ENCODE results near the gene TOX2. TPM values are rescaled to one million over a fixed set of nuclear protein-coding genes. Genes with fewer than 3 reads are reported as not detected.

Gene TOX2
- total and polyA plus RNA-seq, 2 of the 8 experiments (the other 6 are each of a cell fraction or from before 2014, with no cell fraction given), result 1.8 to 3.4 TPM

GRCh38 chr20:44054118-44054517 is 139.5 kb downstream of the TOX2 start:
- Histone ChIP-seq H2BK12ac (ENCODE audit: low read depth, low read length) (no peak overlapping the region), H2BK20ac (ENCODE audit: low read length) (no peak overlapping the region), H3K79me2 (ENCODE audit: control insufficient read depth in 1 of 2, insufficient read depth in 2 of 2, low read length in 2 of 2) (no peaks in the 10 kb centered on the region), H3K9me3 (ENCODE audit: insufficient read depth in 2 of 2, low read depth in 1 of 2, low read length in 1 of 2) (peaks cover 0 to 5% of the 10 kb centered on the region in 2 experiments; a peak in 1 of 4 replicates), H4K91ac (replicated peaks; ENCODE audit: insufficient read length, low read length) (no peak overlapping the region), H3K56ac (replicated peaks; ENCODE audit: insufficient read length, low read depth, low read length) (no peak overlapping the region), H3K14ac (ENCODE audit: insufficient read length) (no peak overlapping the region), H4K8ac (ENCODE audit: extremely low read depth, insufficient read depth, low read length) (no peak overlapping the region), H3K23me2 (ENCODE audit: low read depth, low read length) (no peaks in the 10 kb centered on the region), H3K18ac (ENCODE audit: extremely low read depth, low read length) (no peak overlapping the region), H3K4me3 (ENCODE audit: extremely low read depth in 1 of 4, insufficient read depth in 2 of 4, low read depth in 3 of 4, low read length in 4 of 4) (no peak overlapping the region), H3K36me3 (ENCODE audit: control insufficient read depth in 2 of 4, insufficient read depth in 4 of 4, low read length in 3 of 4) (no peaks in the 10 kb centered on the region; a peak in 1 of 8 replicates), H3K23ac (ENCODE audit: insufficient read length) (no peak overlapping the region), H4K5ac (ENCODE audit: insufficient read length, low read depth, low read length) (no peak overlapping the region), H3K4me2 (ENCODE audit: insufficient read depth in 1 of 2, low read depth in 2 of 2, low read length in 2 of 2) (no peak overlapping the region), H3K4me1 (replicated peaks in 1 of 4; ENCODE audit: control insufficient read depth in 3 of 4, insufficient read depth in 4 of 4, low read length in 3 of 4) (no peaks in the 10 kb centered on the region), H2BK5ac (ENCODE audit: low read depth, low read length) (no peak overlapping the region), H2BK15ac (ENCODE audit: low read length) (no peak overlapping the region), H3K4ac (replicated peaks; ENCODE audit: insufficient read length, low read depth, low read length) (no peak overlapping the region), H2AK5ac (ENCODE audit: low read depth, low read length) (no peak overlapping the region), H2BK120ac (replicated peaks; ENCODE audit: low read depth, low read length) (no peak overlapping the region), H3K27ac (ENCODE audit: low read depth, low read length) (no peak overlapping the region), H4K20me1 (replicated peaks in 1 of 2; ENCODE audit: control insufficient read depth in 1 of 2, insufficient read depth in 2 of 2, low read length in 2 of 2) (no peaks in the 10 kb centered on the region), H3K27me3 (replicated peaks in 1 of 4; ENCODE audit: control insufficient read depth in 3 of 4, extremely low read depth in 1 of 4, insufficient read depth in 3 of 4, low read length in 3 of 4) (no peaks in the 10 kb centered on the region), H2AFZ (ENCODE audit: low read length) (no peak overlapping the region), H3K79me1 (ENCODE audit: low read depth, low read length) (no peaks in the 10 kb centered on the region), H3K9ac (replicated peaks in 1 of 4; ENCODE audit: extremely low read depth in 1 of 4, low read depth in 3 of 4, low read length in 3 of 4) (no peak overlapping the region)
- 84% methylated on average over 14 of the region's 16 CpGs; no CpG with 5 or more reads in 1 of the 2 experiments for WGBS, 2 experiments (ENCODE audit: extremely low coverage in 1 of 2, insufficient coverage in 1 of 2, insufficient read length in 1 of 2, insufficient replicate concordance in 2 of 2, low coverage in 1 of 2, low lambda C conversion rate in 2 of 2, missing lambda C conversion rate in 1 of 2)
- FAIRE-seq (no peak), DNase-seq (ENCODE audit: low read depth in 1 of 2, low spot score in 2 of 2) (peak in 1 of 2 experiments; percentile 29)
- ChIA-PET POLR2A (ENCODE audit: partially characterized antibody) (no interaction called here), CTCF (ENCODE audit: partially characterized antibody) (interaction anchor here (1.1 to 7.8 kb wide), 3 partner anchors 26 to 161 kb away, joined by 3 to 98 read pairs (median 4); no protein-coding TSS in a partner anchor)
- TF ChIP-seq JUN (IDR thresholded peaks at IDR 0.05; ENCODE audit: low read depth, low read length), result no peak
- no peak for TF ChIP-seq SP4 (IDR thresholded peaks at IDR 0.05; ENCODE audit: low read length)
- no peak for TF ChIP-seq RXRA (IDR thresholded peaks at IDR 0.05; ENCODE audit: insufficient read depth, low read depth, low read length)
- no peak for TF ChIP-seq RAD21 (IDR thresholded peaks at IDR 0.05 in 1 of 2, conservative IDR thresholded peaks at IDR 0.05 in 1 of 2; ENCODE audit: low read depth in 2 of 2, low read length in 2 of 2)
- no peak for TF ChIP-seq NRF1 (IDR thresholded peaks at IDR 0.05; ENCODE audit: low read depth, low read length)
- TF ChIP-seq RBBP5 (IDR thresholded peaks at IDR 0.05; ENCODE audit: borderline replicate concordance, low read depth, low read length), result no peak
- no peak for TF ChIP-seq SUZ12 (IDR thresholded peaks at IDR 0.05; ENCODE audit: low read length)
- no peak for TF ChIP-seq EGR1 (IDR thresholded peaks at IDR 0.05; ENCODE audit: borderline replicate concordance, low read depth, low read length)
- TF ChIP-seq ZNF274 (IDR thresholded peaks at IDR 0.05; ENCODE audit: borderline replicate concordance, extremely low read depth, low read length), result no peak
- TF ChIP-seq SIX5 (IDR thresholded peaks at IDR 0.05; ENCODE audit: low read depth, low read length), result no peak
- no peak for TF ChIP-seq TEAD4 (IDR thresholded peaks at IDR 0.05; ENCODE audit: low read depth, low read length)

Measured in H1 (cell line).